NCI-H2081 treated with DMSO at 0.1 percent for 48 hours (cell line): Measurements from ENCODE around the gene TRIM50.
"Not testable (repeated sequence)": the region's sequence is repeated elsewhere in the genome, so short reads cannot be mapped to it uniquely, and the experiment has no call there.

Experiments
- DNase-seq: peaks from one replicate; lab custom pipeline; 2025; lab: John Stamatoyannopoulos, UW

TRIM50 gene

GRCh38 chr7:73313521-73313906, 14.4 kb downstream of the TRIM50 start:
- no peak for DNase-seq

- no peak for DNase-seq
Measured at GRCh38 chr7:73312831-73313520, 14.9 kb downstream of the TRIM50 start.

- DNase-seq, result not testable (repeated sequence)
Measured at GRCh38 chr7:73311421-73311820, 16.5 kb downstream of the TRIM50 start.

- no peak for DNase-seq
Measured at GRCh38 chr7:73308665-73309214, 19.1 kb downstream of the TRIM50 start, which contains the start of gene NSUN5. Gene NSUN5 (minus strand): TSS chr7:73308826. CDS start chr7:73308790, 36 bp downstream.

GRCh38 chr7:73308074-73308664, 19.7 kb downstream of the TRIM50 start:
- no peak for DNase-seq

GRCh38 chr7:73307436-73307835, 20.4 kb downstream of the TRIM50 start:
- DNase-seq, result no peak

GRCh38 chr7:73304612-73305387, 23.1 kb downstream of the TRIM50 start:
- not testable (repeated sequence) for DNase-seq

- no peak for DNase-seq
Measured at GRCh38 chr7:73304071-73304470, 23.8 kb downstream of the TRIM50 start.

- DNase-seq, result no peak
Measured at GRCh38 chr7:73303546-73303945, 24.3 kb downstream of the TRIM50 start.

GRCh38 chr7:73302846-73303245, 25.0 kb downstream of the TRIM50 start:
- DNase-seq, result not testable (repeated sequence)

GRCh38 chr7:73301108-73301507, 26.8 kb downstream of the TRIM50 start:
- not testable (repeated sequence) for DNase-seq

- DNase-seq, result not testable (repeated sequence)
Measured at GRCh38 chr7:73299812-73300211, 28.1 kb downstream of the TRIM50 start.

GRCh38 chr7:73297706-73298105, 30.2 kb downstream of the TRIM50 start:
- not testable (repeated sequence) for DNase-seq

GRCh38 chr7:73297235-73297634, 30.6 kb downstream of the TRIM50 start:
- not testable (repeated sequence) for DNase-seq

- not testable (repeated sequence) for DNase-seq
Measured at GRCh38 chr7:73277210-73277609, 50.7 kb downstream of the TRIM50 start.

GRCh38 chr7:73267813-73268212, 60.1 kb downstream of the TRIM50 start:
- DNase-seq, result not testable (repeated sequence)

GRCh38 chr7:73266719-73267368, 61.0 kb downstream of the TRIM50 start:
- DNase-seq, result not testable (repeated sequence)
